Spleen (tissue), 11 donors: Measurements from ENCODE around the gene DGUOK. TPM values are rescaled to one million over a fixed set of nuclear protein-coding genes. Genes with fewer than 3 reads are reported as not detected.

Source experiments
- DNase-seq: peaks from one replicate; pipeline ENCODE4 v3.0.0-alpha.2; 2020
- H3K27ac ChIP-seq, 8 donors: fragments of 200-600 bp; sonication (generic) in 7 of 8; 1 replicate in 4 of 8; 2 replicates in 4 of 8; pipeline versions ENCODE4 v1.5.0 to v1.8.0; 2016 to 2021; ENCODE audit warnings: inconsistent platforms in 4 of 8, mild to moderate bottlenecking in 4 of 8, moderate library complexity in 1 of 8
- H3K27me3 ChIP-seq, 7 donors: fragments of 200-600 bp; sonication (generic) in 6 of 7; replicated peaks in 1 of 7; 1 replicate in 4 of 7; 2 replicates in 3 of 7; pipeline versions ENCODE4 v1.5.0 to v1.8.0; 2016 to 2021; ENCODE audit warnings: inconsistent platforms in 3 of 7, mild to moderate bottlenecking in 1 of 7
- H3K36me3 ChIP-seq, 6 donors: fragments of 200-600 bp; sonication (generic) in 5 of 6; 1 replicate in 4 of 6; 2 replicates in 2 of 6; pipeline versions ENCODE4 v1.5.0 to v1.8.0; 2016 to 2021; ENCODE audit warnings: inconsistent platforms in 2 of 6
- H3K4me1 ChIP-seq, 6 donors: fragments of 200-600 bp; sonication (generic) in 5 of 6; 1 replicate in 3 of 6; 2 replicates in 3 of 6; pipeline versions ENCODE4 v1.5.0 to v1.8.0; 2016 to 2021; ENCODE audit warnings: inconsistent platforms in 3 of 6
- H3K4me3 ChIP-seq, 8 donors: fragments of 200-600 bp; sonication (generic) in 7 of 8; 1 replicate in 4 of 8; 2 replicates in 4 of 8; pipeline versions ENCODE4 v1.5.0 to v1.8.0; 2016 to 2021; ENCODE audit warnings: inconsistent platforms in 4 of 8, mild to moderate bottlenecking in 4 of 8, moderate library complexity in 2 of 8
- H3K9me3 ChIP-seq, 8 donors: fragments of 200-600 bp; sonication (generic) in 7 of 8; 1 replicate in 4 of 8; 2 replicates in 4 of 8; pipeline versions ENCODE4 v1.5.0 to v1.8.0; 2016 to 2021; ENCODE audit warnings: inconsistent platforms in 4 of 8
- CTCF ChIP-seq, 11 experiments: fragments of 200-600 bp in 7 of 11; fragments of 450-650 bp in 4 of 11; sonication (generic) in 4 of 11; IDR thresholded peaks in 8 of 11; conservative IDR thresholded peaks in 3 of 11; 1 replicate in 7 of 11; 2 replicates in 4 of 11; pipeline versions ENCODE4 v1.4.0 to v1.8.0; 2016 to 2021; ENCODE audit warnings: antibody characterized with exemption in 11 of 11, inconsistent platforms in 4 of 11, mild to moderate bottlenecking in 1 of 11
- POLR2A ChIP-seq, 3 donors: fragments of 450-650 bp; IDR thresholded peaks; one replicate each; pipeline ENCODE4 v1.5.1; 2017; ENCODE audit warnings: antibody characterized with exemption in 3 of 3, mild to moderate bottlenecking in 1 of 3
- POLR2AphosphoS5 ChIP-seq, 3 donors: sonication (generic); formaldehyde crosslinking; IDR thresholded peaks; one replicate each; pipeline ENCODE4 v1.5.1; 2017; ENCODE audit warnings: antibody characterized with exemption in 3 of 3
- WGBS, 5 donors: extraction: QIAGEN DNeasy Blood & Tissue Kit in 3 of 5; methylation state at CpG; one replicate each; pipeline versions ENCODE4 v1.1.5 to v1.1.7; 2013 to 2018; 5-methylcytosine and 5-hydroxymethylcytosine counted together
- intact Hi-C: fragments of 100-400 bp; cut with DNase I; formaldehyde crosslinking; loops from one replicate; pipeline ENCODE4 v1.15.0; 2023; ENCODE audit warnings: low total_unique reads
- polyA plus RNA-seq, 3 donors: library from polyadenylated mRNA; stranded (reverse); fragments of 200-250 nt; gene quantifications; one replicate each; pipeline ENCODE4 v1.2.1, GENCODE V29; 2013
- total RNA-seq, 7 donors: library from RNA; depleted of rRNA in 3 of 7; stranded (reverse); fragments of >200 nt in 3 of 7; fragmentation: NEBNext Ultra II Directional in 4 of 7; extraction: Animal tissue kit (Norgen Biotek cat#: 25700) in 4 of 7; gene quantifications; one replicate each; pipeline versions ENCODE4 v1.1.0 to v1.2.1, GENCODE V29; 2016 to 2021
- donor health status: healthy with polysubstance abuse.
- donor health status: DM: no; HTN: no; CAD: no; lungs with moderate emphysema.
- donor health status: DM: no; HTN: no; CAD: no.
- donor health status: Bipolar disorder and iron deficiency.
- donor health status: healthy.
- donor health status: DM: no; HTN: no; CAD: no.
- donor health status: DM: yes; HTN: yes; CAD: no.

The DGUOK gene
- total and polyA plus RNA-seq, 10 donors, result 41.3 to 120 (median 57.1) TPM

GRCh38 chr2:73913414-73914054 is 13.1 kb upstream of the DGUOK start:
- whole genome bisulfite sequencing, 5 donors, result 93 to 94% (median 94%) methylated on average over 7 to 8 of the region's 8 CpGs
- H3K36me3 ChIP-seq, result no peaks in the 10 kb centered on the region
- H3K4me1 ChIP-seq, result no peaks in the 10 kb centered on the region
- DNase-seq, result no peak
- H3K27ac ChIP-seq, result no peak overlapping the region
- H3K4me3 ChIP-seq, result no peak overlapping the region
- no peaks in the 10 kb centered on the region for H3K9me3 ChIP-seq
- TF ChIP-seq CTCF (IDR thresholded peaks at IDR 0.05 in 8 of 11, conservative IDR thresholded peaks at IDR 0.05 in 3 of 11) (no peak), POLR2A (IDR thresholded peaks at IDR 0.05) (no peak), POLR2AphosphoS5 (IDR thresholded peaks at IDR 0.05) (no peak)
- intact Hi-C loops, result no loop called here
- no peaks in the 10 kb centered on the region for H3K27me3 ChIP-seq

DNA sequence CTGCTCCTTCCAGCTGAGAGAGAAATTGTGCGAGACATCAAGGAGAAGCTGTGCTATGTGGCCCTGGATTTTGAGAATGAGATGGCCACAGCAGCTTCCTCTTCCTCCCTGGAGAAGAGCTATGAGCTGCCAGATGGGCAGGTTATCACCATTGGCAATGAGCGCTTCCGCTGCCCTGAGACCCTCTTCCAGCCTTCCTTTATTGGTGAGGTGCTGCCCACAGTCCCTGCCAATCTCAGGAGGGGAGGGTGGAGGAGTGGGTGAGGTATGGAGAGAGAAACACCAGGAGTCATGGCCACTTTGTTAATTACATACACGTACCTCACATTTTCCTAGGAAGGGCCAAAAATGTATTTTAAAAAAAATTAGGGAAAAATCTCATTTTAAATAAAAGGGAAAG is 12.0 kb upstream of the DGUOK start:
- Histone ChIP-seq H3K4me1 (no peaks in the 10 kb centered on the region), H3K4me3 (no peak overlapping the region), H3K27ac (no peak overlapping the region), H3K36me3 (no peaks in the 10 kb centered on the region), H3K9me3 (no peaks in the 10 kb centered on the region), H3K27me3 (no peaks in the 10 kb centered on the region)
- intact Hi-C loops, result no loop called here
- TF ChIP-seq CTCF (IDR thresholded peaks at IDR 0.05 in 8 of 11, conservative IDR thresholded peaks at IDR 0.05 in 3 of 11) (no peak), POLR2A (IDR thresholded peaks at IDR 0.05) (no peak), POLR2AphosphoS5 (IDR thresholded peaks at IDR 0.05) (no peak)
- WGBS, 5 donors, result 78 to 87% (median 83%) methylated on average over 4 of the region's 4 CpGs
- DNase-seq, result no peak

DNA sequence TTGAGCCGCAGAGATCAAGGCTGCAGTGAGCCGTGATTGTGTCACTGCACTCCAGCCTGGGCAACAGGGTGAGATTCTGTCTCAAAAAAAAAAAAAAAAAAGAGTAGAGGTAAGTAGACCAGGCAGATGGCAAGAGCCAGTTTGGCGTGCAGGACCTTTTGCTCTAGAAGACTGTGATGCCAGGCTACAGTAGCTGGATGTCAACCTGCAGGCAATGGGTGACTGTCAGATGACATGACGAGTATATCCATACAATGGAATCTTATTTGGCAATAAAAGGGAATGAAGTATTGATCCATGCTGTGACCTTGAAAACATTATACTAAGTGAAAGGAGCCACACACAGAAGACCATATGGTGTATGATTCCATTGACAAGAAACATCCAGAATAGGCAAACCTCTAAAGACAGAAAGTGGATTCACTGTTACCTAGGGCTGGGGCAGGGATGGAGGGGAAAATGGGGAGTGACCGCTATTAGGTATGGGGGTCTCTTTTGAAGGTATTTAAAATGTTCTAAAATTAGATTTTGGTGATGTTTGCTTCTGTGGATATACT is 11.2 kb upstream of the DGUOK start:
- no peak for DNase-seq
- H3K9me3 ChIP-seq, result no peaks in the 10 kb centered on the region
- TF ChIP-seq POLR2AphosphoS5 (IDR thresholded peaks at IDR 0.05), result no peak
- TF ChIP-seq POLR2A (IDR thresholded peaks at IDR 0.05), result no peak
- TF ChIP-seq CTCF (IDR thresholded peaks at IDR 0.05 in 8 of 11, conservative IDR thresholded peaks at IDR 0.05 in 3 of 11), result no peak
- WGBS, 5 donors, result 92 to 96% (median 93%) methylated on average over 5 of the region's 5 CpGs
- H3K4me1 ChIP-seq, result no peaks in the 10 kb centered on the region
- H3K27me3 ChIP-seq, result no peaks in the 10 kb centered on the region
- H3K27ac ChIP-seq, result no peak overlapping the region
- intact Hi-C loops, result no loop called here
- H3K36me3 ChIP-seq, result no peaks in the 10 kb centered on the region
- no peak overlapping the region for H3K4me3 ChIP-seq

- H3K36me3 ChIP-seq, result no peaks in the 10 kb centered on the region
- peaks cover 0 to 9% (median 0%) of the 10 kb centered on the region in 7 donors for H3K27me3 ChIP-seq
- H3K4me3 ChIP-seq, result no peak overlapping the region
- H3K4me1 ChIP-seq, result peaks cover 0 to 9% (median 0%) of the 10 kb centered on the region in 6 donors
- no peak overlapping the region for H3K27ac ChIP-seq
- no peak for TF ChIP-seq CTCF (IDR thresholded peaks at IDR 0.05 in 8 of 11, conservative IDR thresholded peaks at IDR 0.05 in 3 of 11)
- no peak for TF ChIP-seq POLR2A (IDR thresholded peaks at IDR 0.05)
- no peak for TF ChIP-seq POLR2AphosphoS5 (IDR thresholded peaks at IDR 0.05)
- DNase-seq, result no peak
- WGBS, 5 donors, result 44 to 93% (median 50%) methylated on average over 2 of the region's 2 CpGs
- intact Hi-C loops, result no loop called here
- H3K9me3 ChIP-seq, result no peaks in the 10 kb centered on the region
Measured at GRCh38 chr2:73916666-73917065, 10.0 kb upstream of the DGUOK start.
